Measurements from ENCODE around the gene RCE1.

RCE1 gene

GRCh38 chr11:66885469-66885868, 42.2 kb downstream of the RCE1 start:
- no peak for DNase-seq (ENCODE audit: low read depth in 2 of 2, low spot score in 1 of 2)

GRCh38 chr11:66885950-66886440, 42.8 kb downstream of the RCE1 start:
- no peak for DNase-seq (ENCODE audit: low read depth in 2 of 2, low spot score in 1 of 2)

DNA sequence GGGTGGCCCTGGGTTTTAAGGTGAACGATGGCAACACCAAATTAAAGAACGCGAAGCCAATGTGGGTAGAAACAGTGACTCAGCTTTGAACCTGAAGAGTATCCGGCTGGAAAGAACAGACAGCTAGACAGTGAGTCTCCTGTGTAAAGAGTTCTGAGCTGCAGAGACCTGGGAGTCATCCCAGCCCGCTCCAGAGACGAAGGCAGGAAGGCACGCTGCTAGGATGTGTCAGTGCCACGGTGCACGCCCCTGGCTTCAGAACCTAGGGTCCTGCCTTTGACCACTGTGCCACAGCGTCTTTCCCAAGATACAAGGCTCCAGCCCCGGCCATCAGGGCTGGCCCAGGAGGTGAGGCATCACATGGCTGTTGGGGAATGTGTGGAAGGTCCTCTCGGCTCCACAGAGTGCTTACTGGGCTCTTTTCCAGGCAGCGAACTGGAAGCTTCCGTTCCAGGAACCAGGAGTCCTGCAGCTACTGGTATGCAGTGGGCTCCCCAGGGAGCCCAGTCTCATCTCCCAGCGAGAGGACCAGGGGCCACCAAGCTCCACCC, 43.5 kb downstream of the RCE1 start:
- no peak for DNase-seq (ENCODE audit: low read depth in 2 of 2, low spot score in 1 of 2)

GRCh38 chr11:66887526-66887925, 44.3 kb downstream of the RCE1 start:
- DNase-seq (ENCODE audit: low read depth in 2 of 2, low spot score in 1 of 2): no peak

DNA sequence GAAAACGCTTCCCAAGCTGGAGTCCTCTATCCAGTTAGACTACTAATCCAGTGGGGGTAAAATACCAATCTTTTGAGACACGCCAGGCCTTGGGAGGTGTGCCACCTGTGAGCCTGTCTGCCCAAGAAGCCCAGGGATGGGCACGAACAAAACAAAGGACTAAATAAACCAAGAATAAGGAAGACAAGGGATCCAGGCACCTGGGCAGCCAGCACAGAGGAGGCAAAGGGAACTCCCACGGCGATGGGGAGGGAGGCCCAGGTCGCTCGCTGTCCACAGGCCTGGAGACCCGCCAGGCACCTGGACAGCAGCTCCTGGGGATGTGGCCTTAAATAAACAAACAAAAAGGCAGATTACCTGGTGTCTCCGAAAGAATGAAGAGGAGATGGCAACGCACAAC, 45.0 kb downstream of the RCE1 start:
- DNase-seq (ENCODE audit: low read depth in 2 of 2, low spot score in 1 of 2): no peak

DNA sequence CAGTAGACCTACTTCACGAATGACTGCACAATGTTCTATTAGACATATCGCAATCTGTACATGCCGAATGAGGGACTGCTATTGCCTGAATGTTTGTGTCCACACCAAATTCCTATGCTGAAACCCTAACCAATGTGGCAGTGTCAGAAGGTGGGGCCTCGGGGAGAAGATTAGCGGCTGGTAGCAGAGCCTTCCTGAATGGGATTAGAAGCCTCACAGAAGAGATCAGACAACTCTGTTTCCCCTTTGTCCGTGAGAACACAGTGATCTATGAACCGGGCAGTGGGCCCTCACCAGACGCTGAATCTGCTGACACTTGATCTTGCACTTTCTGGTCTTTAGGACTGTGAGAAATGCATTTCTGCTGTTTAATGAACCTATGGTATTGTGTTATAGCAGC, 46.7 kb downstream of the RCE1 start:
- no peak for DNase-seq (ENCODE audit: low read depth in 2 of 2, low spot score in 1 of 2)

DNA sequence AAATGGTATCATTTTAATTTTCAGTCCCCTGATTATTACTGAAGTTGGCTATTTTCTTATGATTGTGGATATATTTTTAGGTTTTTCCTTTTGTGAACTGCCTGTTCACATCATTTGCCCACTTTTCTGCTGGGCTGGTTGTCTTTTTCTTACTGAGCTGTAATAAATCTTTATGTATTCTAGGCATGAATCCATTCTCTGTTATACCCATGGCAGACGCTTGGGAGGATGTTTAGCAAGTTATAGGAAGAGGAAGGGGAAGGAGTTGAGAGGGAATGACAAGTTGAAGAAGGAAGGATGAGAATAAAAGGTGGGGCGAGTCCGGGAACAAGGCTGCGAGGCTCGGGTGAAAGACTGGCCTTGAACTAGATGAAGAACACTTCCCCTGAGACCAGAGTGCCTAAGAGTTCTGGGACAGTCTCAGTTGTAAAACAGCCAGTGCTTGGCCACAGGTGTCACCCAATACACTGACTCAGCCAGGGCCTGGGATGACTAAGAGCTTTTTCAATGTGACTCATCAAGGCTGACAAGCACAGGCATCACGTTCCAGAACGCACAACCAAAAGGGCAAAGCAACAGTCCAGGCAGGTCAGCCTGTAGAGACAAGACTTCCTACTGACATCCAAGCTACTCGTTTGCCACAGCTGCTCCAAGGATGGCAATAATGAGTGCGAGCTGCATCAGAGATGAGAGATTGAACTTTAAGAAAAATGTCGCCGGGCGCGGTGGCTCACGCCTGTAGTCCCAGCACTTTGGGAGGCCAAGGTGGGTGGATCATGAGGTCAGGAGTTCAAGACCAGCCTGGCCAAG, 48.8 kb downstream of the RCE1 start:
- no peak for DNase-seq (ENCODE audit: low read depth in 2 of 2, low spot score in 1 of 2)

DNA sequence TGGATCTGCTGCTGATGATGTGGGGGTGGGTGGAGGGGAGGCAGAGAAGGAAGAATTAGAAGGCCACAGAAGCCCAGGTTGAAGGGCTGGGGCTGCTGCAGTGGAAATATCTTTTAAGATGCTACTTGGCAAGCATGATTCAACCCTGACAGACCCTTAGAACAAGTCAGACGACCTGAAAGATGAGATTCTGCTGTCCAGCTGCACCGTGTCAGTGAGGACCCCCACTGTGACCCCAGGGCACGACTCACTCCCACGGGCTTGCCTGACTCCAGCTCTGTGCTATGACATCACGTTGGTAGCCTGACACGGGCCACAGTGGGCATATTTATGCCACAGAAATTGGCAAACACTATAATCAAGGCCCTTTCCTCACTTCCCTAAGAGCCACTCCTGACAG, 49.7 kb downstream of the RCE1 start:
- DNase-seq (ENCODE audit: low read depth in 2 of 2, low spot score in 1 of 2): no peak

GRCh38 chr11:66894141-66894540, 50.9 kb downstream of the RCE1 start:
- no peak for DNase-seq (ENCODE audit: low read depth in 2 of 2, low spot score in 1 of 2)

Data from stimulated activated CD8-positive, alpha-beta memory T cell treated with anti-CD3 and anti-CD28 coated beads, Interleukin-4, amount 100 ng/mL, for 4 hours (primary cell).